ENCODE results near the gene PABPC1L.

Gene PABPC1L

DNA sequence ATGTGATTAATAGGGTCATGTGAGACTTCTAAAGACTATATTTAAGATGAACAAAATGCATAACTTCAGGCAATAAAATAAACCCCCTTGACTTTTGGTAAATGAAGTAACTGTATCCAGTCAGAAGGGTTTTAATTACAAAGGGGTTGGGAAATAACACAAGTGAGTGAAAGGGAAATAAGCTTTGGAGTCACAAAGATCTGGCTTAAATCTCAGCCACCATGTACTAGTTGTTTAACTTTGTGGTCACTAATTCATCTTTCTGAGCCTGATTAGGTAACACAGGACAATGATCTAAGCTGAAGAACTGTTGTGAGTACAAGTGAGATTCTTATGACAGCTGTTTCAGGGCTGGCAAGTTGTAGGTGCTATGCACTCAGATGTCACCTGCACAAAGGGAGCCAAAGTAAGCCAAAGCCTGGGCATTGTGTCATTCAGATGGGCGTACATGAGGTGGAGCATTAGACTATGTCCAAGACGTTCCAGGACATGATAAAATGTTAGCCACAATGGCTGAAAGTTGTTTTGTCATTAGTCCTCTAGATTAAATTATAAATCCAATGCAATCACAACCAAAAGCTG lies 36.5 kb downstream of the PABPC1L start:
- no peak for DNase-seq

- no peak for DNase-seq
Measured at GRCh38 chr20:44948107-44948506, 38.2 kb downstream of the PABPC1L start.

GRCh38 chr20:44948513-44948912 lies 38.7 kb downstream of the PABPC1L start:
- DNase-seq: no peak

DNA sequence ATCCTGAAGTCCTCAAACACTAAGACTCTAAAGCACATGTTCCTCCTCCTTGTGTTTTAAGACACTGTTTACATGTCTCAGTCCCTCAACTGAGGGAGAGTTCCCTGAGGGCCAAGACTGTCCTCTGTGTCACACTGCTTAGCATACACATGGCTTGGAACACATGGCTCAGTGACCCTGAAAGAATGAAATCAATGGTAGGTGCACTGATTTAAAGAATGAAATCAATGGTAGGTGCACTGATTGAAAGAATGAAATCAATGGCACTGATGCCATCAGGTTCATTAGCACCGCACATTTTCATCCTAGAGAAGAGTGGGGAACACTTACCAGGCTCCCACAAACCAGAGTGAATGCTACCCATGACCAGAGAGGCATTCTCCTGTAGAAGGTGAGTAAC lies 40.5 kb downstream of the PABPC1L start:
- no peak for DNase-seq

DNA sequence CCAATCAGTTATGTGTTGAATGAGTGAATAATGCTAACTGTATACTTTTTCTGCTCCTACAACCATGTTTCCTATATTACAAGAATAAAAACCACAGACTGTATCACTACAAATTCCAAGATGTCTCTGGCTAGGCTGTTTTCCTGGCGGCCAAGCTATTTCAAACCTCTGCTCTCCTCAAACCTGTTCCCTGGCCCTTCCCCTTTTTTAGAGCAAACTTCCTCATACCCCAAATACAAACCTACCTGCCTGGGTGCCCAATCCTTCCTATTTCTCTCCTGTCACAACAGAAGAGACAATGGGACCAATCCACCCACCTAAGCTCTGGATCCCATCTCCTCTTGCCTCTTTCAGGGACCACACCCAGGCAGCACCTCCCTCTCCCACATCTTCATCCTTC lies 42.9 kb downstream of the PABPC1L start:
- no peak for DNase-seq

- no peak for DNase-seq
Measured at GRCh38 chr20:44954211-44954610, 44.4 kb downstream of the PABPC1L start.

DNA sequence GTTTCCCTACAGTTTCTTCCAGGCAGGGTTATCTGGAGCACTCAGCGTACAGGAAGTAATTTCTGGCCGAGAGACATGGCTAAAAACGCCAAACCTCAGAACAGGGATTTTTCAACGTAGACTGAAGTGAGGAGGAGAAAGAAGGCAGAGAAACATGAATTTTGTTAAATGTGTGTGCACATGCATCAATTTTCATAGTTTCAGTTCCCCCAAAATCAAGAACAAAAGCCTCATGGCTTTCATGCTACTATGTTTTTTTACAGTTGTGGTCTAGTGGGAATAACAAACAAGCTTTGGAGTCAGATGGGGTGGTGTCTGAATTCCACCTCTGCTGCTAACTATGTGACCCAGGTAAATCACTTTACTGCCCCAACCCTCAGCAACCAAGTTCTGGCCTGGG lies 45.4 kb downstream of the PABPC1L start:
- no peak for DNase-seq

DNA sequence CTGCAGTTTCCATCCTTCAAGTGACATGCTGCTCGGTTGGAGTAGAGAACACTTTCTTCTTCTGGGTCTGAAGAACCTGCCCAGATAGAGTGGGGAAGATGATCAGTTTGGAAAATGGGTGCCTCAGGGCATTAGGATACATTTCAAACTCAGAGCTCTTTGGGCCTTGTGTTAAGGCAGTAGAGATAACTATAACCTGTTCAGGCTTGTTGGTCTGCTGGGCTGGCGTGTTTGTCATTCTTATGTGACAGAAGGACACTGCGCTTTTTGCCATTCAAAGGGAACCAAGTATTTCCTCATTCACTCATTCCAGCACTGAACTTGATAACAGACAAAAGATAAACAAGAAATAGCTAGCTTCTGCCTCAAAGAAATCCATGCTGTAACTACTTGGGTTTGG lies 46.5 kb downstream of the PABPC1L start:
- no peak for DNase-seq

DNA sequence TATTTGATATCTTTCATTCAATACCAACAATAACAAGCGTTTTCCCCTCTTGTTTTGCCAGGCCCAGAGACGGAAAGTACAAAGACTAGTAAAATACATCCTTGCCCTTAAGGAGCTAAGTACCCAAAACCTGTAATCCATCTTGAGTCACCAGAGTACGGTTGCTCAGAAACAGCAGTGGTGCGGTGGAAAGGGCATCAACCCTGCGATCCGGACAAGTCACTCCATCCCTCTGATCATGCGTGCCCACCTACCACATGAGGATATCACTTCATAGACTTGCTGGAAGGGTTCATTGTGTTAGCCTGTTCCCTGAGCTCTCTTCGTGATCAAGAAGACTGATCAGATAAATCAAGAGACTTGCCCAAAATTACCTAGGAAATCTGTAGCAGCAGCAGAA lies 48.4 kb downstream of the PABPC1L start:
- no peak for DNase-seq

DNA sequence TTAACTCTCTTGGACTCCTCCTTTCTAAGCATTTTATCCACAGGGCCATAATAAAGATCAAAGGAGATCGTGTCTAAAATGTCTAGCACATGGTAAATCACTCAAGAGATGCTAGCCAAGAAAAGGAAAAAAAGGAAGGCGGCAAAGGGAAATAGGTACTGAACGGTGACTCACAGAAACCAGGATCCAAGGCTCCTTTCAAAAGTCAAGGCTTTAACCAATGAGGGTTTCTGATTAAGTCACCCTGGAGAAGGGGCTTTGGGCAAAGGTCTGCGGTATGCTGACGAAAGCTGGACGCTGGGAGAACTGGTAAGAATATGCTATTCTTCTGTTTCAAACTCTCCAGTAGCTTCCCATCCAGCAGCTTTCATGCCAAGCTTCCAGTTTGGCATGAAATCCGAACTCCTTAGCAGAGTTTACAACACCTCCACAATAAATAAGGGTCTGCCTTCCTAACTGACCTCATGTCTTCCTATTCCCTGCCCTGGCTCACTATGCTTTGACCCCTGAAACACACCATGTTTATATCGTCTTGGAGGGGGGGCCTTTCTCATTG lies 49.3 kb downstream of the PABPC1L start:
- no peak for DNase-seq

GRCh38 chr20:44959638-44960102 lies 49.8 kb downstream of the PABPC1L start:
- DNase-seq: peak; percentile 60

GRCh38 chr20:44960103-44960852 lies 50.4 kb downstream of the PABPC1L start, which contains the start of gene TOMM34:
Gene TOMM34 (minus strand): TSS chr20:44960397. CDS start chr20:44960333, 64 bp downstream.
- peak; percentile 99 for DNase-seq

DNA sequence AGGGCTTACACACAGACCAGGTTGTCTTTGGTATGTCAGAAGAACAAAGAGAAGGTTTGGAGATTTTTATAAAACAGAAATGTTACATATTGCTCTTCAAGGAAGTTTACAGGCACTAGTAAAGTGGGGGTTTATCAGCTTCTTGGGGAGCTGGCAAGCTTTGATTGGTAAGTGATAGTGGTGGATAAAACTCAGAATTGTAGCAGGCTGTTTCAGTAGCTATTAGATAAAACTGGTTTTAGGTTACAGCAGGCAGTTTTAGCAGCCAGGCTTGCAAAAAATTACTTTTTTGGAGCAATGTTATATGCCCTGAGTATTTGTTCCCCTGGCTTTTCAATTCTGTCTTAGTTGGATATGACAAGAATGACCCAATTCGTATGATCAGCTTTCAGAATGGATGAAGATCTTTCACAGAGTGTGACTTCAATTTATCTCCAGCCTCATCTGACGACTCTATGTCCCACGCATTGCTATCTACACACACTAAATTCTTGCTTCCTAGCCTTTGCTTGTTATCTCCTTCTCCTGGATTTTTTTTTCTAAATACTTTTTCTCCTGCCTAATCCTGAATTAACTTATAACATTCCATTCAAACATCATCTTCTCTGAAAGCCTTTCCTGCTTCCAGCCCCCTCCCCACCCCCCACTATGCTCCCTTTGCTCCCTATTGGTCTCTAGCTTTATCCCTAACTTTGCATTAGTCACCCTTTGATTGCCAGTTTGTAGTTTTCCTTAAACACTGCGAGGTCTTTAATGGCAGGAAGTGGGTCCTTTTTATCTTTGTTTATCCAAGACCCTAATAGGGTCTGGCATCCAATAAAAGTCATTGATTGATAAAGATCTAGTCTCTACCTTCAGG lies 51.4 kb downstream of the PABPC1L start:
- DNase-seq: no peak

GRCh38 chr20:44961870-44962267 lies 52.0 kb downstream of the PABPC1L start:
- no peak for DNase-seq

DNA sequence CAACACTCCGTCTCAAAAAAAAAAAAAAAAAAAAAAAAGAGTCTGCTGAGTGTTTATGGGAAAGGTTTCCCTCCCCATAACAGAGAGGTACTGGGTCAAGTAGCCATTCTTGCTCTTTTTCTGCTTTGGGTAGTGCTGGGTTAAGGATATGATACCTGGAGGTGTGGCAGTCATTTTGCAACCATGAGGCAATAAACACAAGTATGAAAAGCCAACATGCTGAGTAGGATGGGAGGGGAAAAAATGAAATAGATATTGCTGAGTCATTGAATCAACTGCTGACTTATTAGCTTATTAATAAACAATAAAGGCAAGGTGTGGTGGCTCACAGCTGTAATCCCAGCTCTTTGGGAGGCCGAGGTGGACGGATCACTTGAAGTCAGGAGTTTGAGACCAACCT lies 52.6 kb downstream of the PABPC1L start:
- DNase-seq: no peak

GRCh38 chr20:44963325-44964215 lies 53.7 kb downstream of the PABPC1L start:
- no peak for DNase-seq

- no peak for DNase-seq
Measured at GRCh38 chr20:44965651-44966029, 55.8 kb downstream of the PABPC1L start.

DNA sequence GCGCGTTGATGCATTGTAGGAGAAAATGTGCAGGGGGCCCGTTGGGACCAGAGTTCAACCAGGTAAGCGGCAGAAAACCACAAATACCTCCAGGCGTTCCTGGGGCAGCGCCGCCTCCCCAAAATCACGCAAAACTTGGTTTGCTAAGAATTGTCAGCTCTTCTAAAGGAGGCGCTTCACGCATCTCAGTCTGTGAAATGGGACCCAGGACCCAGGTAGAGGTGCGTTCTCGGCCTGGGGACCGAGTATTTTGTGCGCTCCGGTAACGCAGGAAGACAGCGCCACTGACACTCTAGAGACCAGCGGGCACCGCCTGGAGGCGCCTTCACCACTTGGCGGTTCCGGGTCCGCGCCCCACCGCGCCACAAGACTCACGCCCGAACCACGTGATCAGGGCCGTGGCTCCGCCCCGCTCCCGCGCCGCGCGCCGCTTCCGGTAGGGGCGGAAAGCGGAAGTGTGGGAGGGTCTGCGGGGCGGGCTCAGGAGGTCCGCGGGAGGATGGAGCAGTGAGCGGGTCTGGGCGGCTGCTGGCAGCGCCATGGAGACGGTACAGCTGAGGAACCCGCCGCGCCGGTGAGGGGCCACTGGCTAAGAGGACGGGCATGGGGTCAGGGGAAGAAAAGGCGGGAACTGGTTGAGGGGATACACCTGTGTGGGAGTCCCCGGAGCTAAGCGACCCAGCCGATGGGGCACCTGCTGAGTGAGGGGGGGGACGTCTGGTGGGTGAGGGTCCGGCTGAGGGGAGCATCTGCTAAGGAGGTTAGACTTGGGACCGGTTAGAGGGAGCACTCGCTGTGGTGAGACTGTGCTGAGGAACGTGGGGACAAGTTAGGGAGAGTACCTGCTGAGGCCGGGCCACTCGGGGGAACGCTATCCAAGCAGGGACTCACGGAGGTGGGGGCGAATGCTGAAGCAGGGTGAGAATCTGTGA lies 56.4 kb downstream of the PABPC1L start, which contains the start of gene STK4:
Gene STK4 (plus strand): TSS at position 483 of the 932 bp plus-strand sequence. CDS start 57 bp downstream, at position 540.
- DNase-seq: peak; percentile 97

DNA sequence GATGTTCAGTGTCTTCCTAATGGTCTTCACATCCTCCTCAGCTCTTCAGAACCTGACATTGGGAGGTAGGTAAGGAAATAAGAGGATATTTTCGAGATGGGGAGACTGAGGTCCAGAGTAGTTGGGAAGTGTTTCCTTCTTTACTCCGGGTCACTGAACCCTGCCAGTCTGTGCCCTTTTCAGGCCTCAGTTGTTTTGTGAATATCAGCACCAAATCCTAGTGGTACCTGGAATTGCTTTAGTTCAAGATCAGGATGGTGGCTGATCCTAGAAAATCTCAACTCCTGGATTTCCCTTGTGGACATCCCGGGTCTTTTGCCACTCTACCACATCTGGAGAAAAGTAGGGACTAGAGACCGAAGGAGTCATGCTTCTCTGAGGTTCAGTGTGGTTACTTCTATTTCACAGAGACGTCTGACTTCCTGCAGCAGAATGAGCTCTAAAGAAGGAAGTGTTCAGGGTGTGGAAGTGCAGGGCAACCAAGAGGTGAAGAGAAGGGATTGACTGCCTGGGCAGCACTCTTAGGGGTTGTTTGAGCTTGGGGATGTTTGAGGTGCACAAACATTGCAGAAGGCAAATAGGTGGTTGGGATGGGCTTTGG lies 57.4 kb downstream of the PABPC1L start:
- DNase-seq: peak; percentile 53

GRCh38 chr20:44969300-44969894 lies 59.5 kb downstream of the PABPC1L start:
- peak; percentile 32 for DNase-seq
